NCI-H1694 treated with DMSO at 0.1 percent for 48 hours (cell line): ENCODE measurements around the gene FRY.

Source experiments
- DNase-seq: peaks from one replicate; lab custom pipeline; 2025; lab: John Stamatoyannopoulos, UW

Gene FRY

GRCh38 chr13:32086791-32087441, 55.3 kb downstream of the FRY start:
- DNase-seq: no peak

GRCh38 chr13:32087955-32088747, 56.6 kb downstream of the FRY start:
- DNase-seq: no peak

GRCh38 chr13:32092496-32092895, 60.9 kb downstream of the FRY start:
- no peak for DNase-seq

GRCh38 chr13:32093006-32093405, 61.4 kb downstream of the FRY start:
- DNase-seq: no peak

- DNase-seq: no peak
Measured at GRCh38 chr13:32098272-32098671, 66.7 kb downstream of the FRY start.

- DNase-seq: no peak
Measured at GRCh38 chr13:32105653-32106313, 74.2 kb downstream of the FRY start.

GRCh38 chr13:32107474-32107873, 75.9 kb downstream of the FRY start:
- DNase-seq: no peak

GRCh38 chr13:32107973-32108372, 76.4 kb downstream of the FRY start:
- DNase-seq: no peak

GRCh38 chr13:32113532-32113931, 82.0 kb downstream of the FRY start:
- DNase-seq: no peak

- DNase-seq: no peak
Measured at GRCh38 chr13:32114284-32114950, 82.8 kb downstream of the FRY start.

- no peak for DNase-seq
Measured at GRCh38 chr13:32115066-32115465, 83.5 kb downstream of the FRY start.

- no peak for DNase-seq
Measured at GRCh38 chr13:32116210-32116609, 84.6 kb downstream of the FRY start.

- no peak for DNase-seq
Measured at GRCh38 chr13:32117001-32117400, 85.4 kb downstream of the FRY start.

- DNase-seq: no peak
Measured at GRCh38 chr13:32117701-32118100, 86.1 kb downstream of the FRY start.

- DNase-seq: no peak
Measured at GRCh38 chr13:32121316-32121715, 89.7 kb downstream of the FRY start.

- no peak for DNase-seq
Measured at GRCh38 chr13:32124743-32125142, 93.2 kb downstream of the FRY start.

GRCh38 chr13:32125221-32125689, 93.7 kb downstream of the FRY start:
- DNase-seq: no peak

- DNase-seq: no peak
Measured at GRCh38 chr13:32125751-32126150, 94.2 kb downstream of the FRY start.

GRCh38 chr13:32126278-32126677, 94.7 kb downstream of the FRY start:
- no peak for DNase-seq

GRCh38 chr13:32126756-32127155, 95.2 kb downstream of the FRY start:
- DNase-seq: no peak

- no peak for DNase-seq
Measured at GRCh38 chr13:32127691-32128090, 96.1 kb downstream of the FRY start.

- DNase-seq: no peak
Measured at GRCh38 chr13:32134241-32135055, 102.9 kb downstream of the FRY start.
